Left ventricle myocardium inferior (tissue), 1 donor: ENCODE results near the gene MUS81. TPM values are rescaled to one million over a fixed set of nuclear protein-coding genes. Genes with fewer than 3 reads are reported as not detected.
"Not testable (repeated sequence)": the region's sequence is repeated elsewhere in the genome, so short reads cannot be mapped to it uniquely, and the experiment has no call there.

Experiments used
- DNase-seq: peaks from one replicate; pipeline ENCODE4 v3.0.0-alpha.2; 2020
- H3K27ac ChIP-seq: fragments of 200-600 bp; replicated peaks from 2 replicates; pipeline ENCODE4 v1.8.0; 2021
- H3K27me3 ChIP-seq: fragments of 200-600 bp; 2 replicates; pipeline ENCODE4 v1.8.0; 2021; ENCODE audit warnings: low read depth
- H3K36me3 ChIP-seq: fragments of 200-600 bp; 2 replicates; pipeline ENCODE4 v1.8.0; 2021
- H3K4me1 ChIP-seq: fragments of 200-600 bp; 2 replicates; pipeline ENCODE4 v1.8.0; 2021
- H3K4me3 ChIP-seq: fragments of 200-600 bp; 2 replicates; pipeline ENCODE4 v1.8.0; 2021; ENCODE audit warnings: mild to moderate bottlenecking, moderate library complexity
- H3K9me3 ChIP-seq: fragments of 200-600 bp; replicated peaks from 2 replicates; pipeline ENCODE4 v1.8.0; 2021
- CTCF ChIP-seq: fragments of 200-600 bp; IDR thresholded peaks from 2 replicates; pipeline ENCODE4 v1.8.0; 2021; ENCODE audit warnings: antibody characterized with exemption, mild to moderate bottlenecking, borderline replicate concordance
- intact Hi-C: fragments of 100-400 bp; cut with micrococcal nuclease; formaldehyde crosslinking; loops from one replicate; pipeline ENCODE4 v1.11.0; 2022
- total RNA-seq: library from RNA; stranded (reverse); fragmentation: NEBNext Ultra II Directional; extraction: Animal tissue kit (Norgen Biotek cat#: 25700); gene quantifications from one replicate; pipeline ENCODE4 v1.2.1, GENCODE V29; 2021
- donor health status: DM: no; HTN: yes; CAD: no; lungs with severe emphysema.

Gene MUS81
- total RNA-seq, 1 donor from 2014 or later, result 31.5 TPM

GRCh38 chr11:65826984-65827735, 33.1 kb upstream of the MUS81 start:
- no peak for DNase-seq
- Histone ChIP-seq H3K4me3 (no peak overlapping the region), H3K27me3 (peaks cover 3% of the 10 kb centered on the region), H3K9me3 (no peaks in the 10 kb centered on the region), H3K4me1 (no peaks in the 10 kb centered on the region), H3K27ac (no peak overlapping the region), H3K36me3 (no peaks in the 10 kb centered on the region)
- no peak for TF ChIP-seq CTCF
- intact Hi-C loops, result no loop called here

- Histone ChIP-seq H3K4me1 (peaks cover 17% of the 10 kb centered on the region), H3K27ac (no peak overlapping the region), H3K27me3 (peaks cover 3% of the 10 kb centered on the region), H3K36me3 (no peaks in the 10 kb centered on the region), H3K4me3 (no peak overlapping the region), H3K9me3 (no peaks in the 10 kb centered on the region)
- intact Hi-C loops, result no loop called here
- DNase-seq, result no peak
- no peak for TF ChIP-seq CTCF
These were observed 30.8 kb upstream of the MUS81 start for GRCh38 chr11:65829459-65829858.

GRCh38 chr11:65832231-65832630, 28.0 kb upstream of the MUS81 start:
- H3K9me3 ChIP-seq, H3K27me3 ChIP-seq, H3K36me3 ChIP-seq, DNase-seq, intact Hi-C loops, H3K27ac ChIP-seq, H3K4me3 ChIP-seq: not testable (repeated sequence)
- peaks cover 18% of the 10 kb centered on the region for H3K4me1 ChIP-seq

GRCh38 chr11:65833297-65834030, 26.8 kb upstream of the MUS81 start, which contains the start of gene SNX32:
Gene SNX32 (plus strand): TSS chr11:65833963. CDS start chr11:65834066, 103 bp downstream.
- Histone ChIP-seq H3K27ac (peak within 1 kb of the TSS; percentile 38), H3K4me1 (peaks cover 18% of the 10 kb centered on the region), H3K4me3 (peak within 1 kb of the TSS; percentile 77), H3K36me3 (no peaks in the 10 kb centered on the region), H3K27me3 (peaks cover 3% of the 10 kb centered on the region), H3K9me3 (no peaks in the 10 kb centered on the region)
- DNase-seq, result peak; percentile 97
- intact Hi-C loops, result no loop called here
- no peak for TF ChIP-seq CTCF

GRCh38 chr11:65834202-65834601, 26.0 kb upstream of the MUS81 start:
- no peaks in the 10 kb centered on the region for H3K36me3 ChIP-seq
- DNase-seq, result no peak
- no peak overlapping the region for H3K27ac ChIP-seq
- H3K4me3 ChIP-seq, result peak overlapping the region; percentile 77
- intact Hi-C loops, result no loop called here
- H3K4me1 ChIP-seq, result peaks cover 18% of the 10 kb centered on the region
- peaks cover 3% of the 10 kb centered on the region for H3K27me3 ChIP-seq
- TF ChIP-seq CTCF, result no peak
- H3K9me3 ChIP-seq, result no peaks in the 10 kb centered on the region

- no peak for DNase-seq
- Histone ChIP-seq H3K4me1 (no peaks in the 10 kb centered on the region), H3K9me3 (no peaks in the 10 kb centered on the region), H3K27ac (no peak overlapping the region), H3K36me3 (no peaks in the 10 kb centered on the region), H3K27me3 (no peaks in the 10 kb centered on the region), H3K4me3 (no peak overlapping the region)
- intact Hi-C loops, result no loop called here
- TF ChIP-seq CTCF, result no peak
These were observed 18.1 kb upstream of the MUS81 start for GRCh38 chr11:65842144-65842543.
